Caco-2 (cell line): ENCODE results near the gene APOD. TPM values are rescaled to one million over a fixed set of nuclear protein-coding genes. Genes with fewer than 3 reads are reported as not detected.
A peak's percentile ranks its signal among the peaks of the same experiment; 100 is the strongest.

Experiments
- BruUV-seq: library from RNA; stranded (reverse); fragments of 400-500 nt; replicated peaks from 2 replicates; lab custom pipeline; 2021; lab: Mats Ljungman, UMichigan
- CTCF ChIA-PET: fragments of 300-600 bp; sonication (Branson Sonifier 250); formaldehyde crosslinking; loops from one replicate; lab custom pipeline; 2022; ENCODE audit warnings: antibody characterized with exemption; lab: Charles Lee
- POLR2A ChIA-PET: fragments of 300-600 bp; sonication (Branson Sonifier 250); formaldehyde crosslinking; loops from one replicate; lab custom pipeline; 2022; ENCODE audit warnings: antibody characterized with exemption; lab: Charles Lee
- DNase-seq, 2 experiments: peaks; one replicate each; pipeline versions ENCODE4 v3.0.0 to v3.0.0-alpha.2; 2020 to 2022
- H3K27me3 ChIP-seq: replicated peaks from 2 replicates; pipeline ENCODE4 v1.6.0; 2011; ENCODE audit warnings: low read length; ENCODE audit not compliant: control insufficient read depth, insufficient read depth
- H3K36me3 ChIP-seq: 2 replicates; pipeline ENCODE4 v1.5.1; 2011; ENCODE audit warnings: low read length; ENCODE audit not compliant: control insufficient read depth, insufficient read depth
- H3K4me1 ChIP-seq: fragments of 250-450 bp; sonication (Bioruptor Pico); 2 replicates; pipeline ENCODE4 v1.5.1; 2020; ENCODE audit warnings: mild to moderate bottlenecking
- H3K4me3 ChIP-seq: 2 replicates; pipeline ENCODE4 v1.5.1; 2011; ENCODE audit warnings: low read depth, mild to moderate bottlenecking, control low read depth, low read length
- H3K9me3 ChIP-seq: fragments of 250-450 bp; sonication (Bioruptor Pico); 2 replicates; pipeline ENCODE4 v1.5.1; 2020; ENCODE audit warnings: mild to moderate bottlenecking, moderate library complexity
- H3K27ac Mint-ChIP-seq: one replicate; pipeline ENCODE4 v1.8.0; 2022; ENCODE audit warnings: mixed read lengths; ENCODE audit not compliant: unreplicated experiment
- H3K27me3 Mint-ChIP-seq: one replicate; pipeline ENCODE4 v1.8.0; 2022; ENCODE audit warnings: mixed read lengths; ENCODE audit not compliant: insufficient read depth, unreplicated experiment
- H3K36me3 Mint-ChIP-seq: one replicate; pipeline ENCODE4 v1.8.0; 2022; ENCODE audit warnings: mild to moderate bottlenecking, mixed read lengths; ENCODE audit not compliant: insufficient read depth, unreplicated experiment
- H3K4me1 Mint-ChIP-seq: one replicate; pipeline ENCODE4 v1.8.0; 2022; ENCODE audit warnings: low read depth, mixed read lengths; ENCODE audit not compliant: unreplicated experiment
- H3K4me3 Mint-ChIP-seq: one replicate; pipeline ENCODE4 v1.8.0; 2022; ENCODE audit warnings: mild to moderate bottlenecking, moderate library complexity, mixed read lengths; ENCODE audit not compliant: unreplicated experiment
- H3K9me3 Mint-ChIP-seq: one replicate; pipeline ENCODE4 v1.8.0; 2022; ENCODE audit warnings: mixed read lengths; ENCODE audit not compliant: unreplicated experiment
- intact Hi-C: fragments of 100-400 bp; cut with micrococcal nuclease; formaldehyde crosslinking; loops from one replicate; pipeline ENCODE4 v1.10.0; 2022; ENCODE audit not compliant: unreplicated experiment
- total RNA-seq: library from RNA; stranded (reverse); gene quantifications from 2 replicates; pipeline ENCODE4 v1.2.3, GENCODE V29; 2022
- TF ChIP-seq, protein P1 (sequence below), 2 experiments: fragments of 200-600 bp in 1 of 2; IDR thresholded peaks; 1 replicate in 1 of 2; 2 replicates in 1 of 2; pipeline versions ENCODE4 v1.5.1 to v1.8.0; 2011 to 2022; ENCODE audit warnings: antibody characterized with exemption in 1 of 2, control low read depth in 1 of 2, inconsistent platforms in 1 of 2, low read depth in 1 of 2, low read length in 1 of 2, mild to moderate bottlenecking in 1 of 2, moderate library complexity in 1 of 2; ENCODE audit not compliant: insufficient read depth in 1 of 2, severe bottlenecking in 1 of 2, unreplicated experiment in 1 of 2

APOD gene
- total RNA-seq, 1 experiment from 2014 or later, result 101 TPM

DNA sequence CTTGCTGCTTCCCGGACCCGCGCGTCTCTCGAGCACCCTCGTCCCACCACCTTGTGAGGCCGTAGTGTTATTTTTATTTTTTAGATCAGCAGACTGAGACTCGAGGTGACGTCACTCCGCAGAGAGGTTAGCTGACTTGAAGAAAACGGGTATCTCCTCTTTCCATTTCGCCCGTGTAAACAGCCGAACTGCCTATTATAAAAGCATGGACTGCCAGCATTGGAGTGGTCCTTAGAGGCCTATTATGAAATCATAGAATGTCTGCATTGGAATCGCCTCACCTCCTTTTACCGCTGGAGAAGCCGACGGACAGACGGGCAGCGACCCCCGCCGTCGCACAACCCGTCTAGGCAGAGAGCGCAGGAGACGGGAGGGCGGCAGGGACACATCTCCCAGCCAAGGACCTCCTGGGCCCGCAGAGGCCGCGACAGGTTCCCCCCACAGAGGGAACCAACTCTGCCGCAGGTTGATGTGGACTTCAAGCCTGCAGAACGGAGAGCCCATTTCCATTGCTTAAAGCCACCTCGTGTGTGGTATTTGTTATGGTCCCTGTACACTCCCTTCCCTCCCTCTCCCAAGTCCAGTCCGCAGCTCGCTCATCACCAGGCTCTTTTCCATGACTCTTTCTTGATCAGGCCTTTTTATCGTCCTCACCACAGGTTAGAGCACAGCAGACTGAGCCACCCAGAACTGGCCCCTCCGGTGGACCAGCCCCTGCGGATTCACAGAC, 40.1 kb downstream of the APOD start:
- Mint-ChIP-seq H3K36me3 (peaks cover 23% of the 10 kb centered on the region), H3K4me1 (peaks cover 38% of the 10 kb centered on the region), H3K27me3 (no peaks in the 10 kb centered on the region), H3K27ac (peak overlapping the region; percentile 90), H3K4me3 (peak overlapping the region; percentile 67), H3K9me3 (no peaks in the 10 kb centered on the region)
- no peaks in the 10 kb centered on the region for H3K9me3 ChIP-seq
- TSS peak; percentile 59 for BruUV-seq
- H3K36me3 ChIP-seq, result no peaks in the 10 kb centered on the region
- H3K4me1 ChIP-seq, result peaks cover 50% of the 10 kb centered on the region
- DNase-seq, result peak in 1 of 2 experiments; percentile 36
- ChIA-PET POLR2A (interaction anchor here (0.6 to 1.9 kb wide), 6 partner anchors 9 to 1301 kb away, joined by 3 to 6 read pairs (median 4); partner anchors contain the start of gene APOD), CTCF (interaction anchor here (1.0 to 2.5 kb wide), 3 partner anchors 21 to 273 kb away, joined by 3 to 13 read pairs (median 3); partner anchors contain the start of gene XXYLT1)
- no peaks in the 10 kb centered on the region for H3K27me3 ChIP-seq
- peak overlapping the region; percentile 79 for H3K4me3 ChIP-seq
- TF ChIP-seq, protein P1, sequence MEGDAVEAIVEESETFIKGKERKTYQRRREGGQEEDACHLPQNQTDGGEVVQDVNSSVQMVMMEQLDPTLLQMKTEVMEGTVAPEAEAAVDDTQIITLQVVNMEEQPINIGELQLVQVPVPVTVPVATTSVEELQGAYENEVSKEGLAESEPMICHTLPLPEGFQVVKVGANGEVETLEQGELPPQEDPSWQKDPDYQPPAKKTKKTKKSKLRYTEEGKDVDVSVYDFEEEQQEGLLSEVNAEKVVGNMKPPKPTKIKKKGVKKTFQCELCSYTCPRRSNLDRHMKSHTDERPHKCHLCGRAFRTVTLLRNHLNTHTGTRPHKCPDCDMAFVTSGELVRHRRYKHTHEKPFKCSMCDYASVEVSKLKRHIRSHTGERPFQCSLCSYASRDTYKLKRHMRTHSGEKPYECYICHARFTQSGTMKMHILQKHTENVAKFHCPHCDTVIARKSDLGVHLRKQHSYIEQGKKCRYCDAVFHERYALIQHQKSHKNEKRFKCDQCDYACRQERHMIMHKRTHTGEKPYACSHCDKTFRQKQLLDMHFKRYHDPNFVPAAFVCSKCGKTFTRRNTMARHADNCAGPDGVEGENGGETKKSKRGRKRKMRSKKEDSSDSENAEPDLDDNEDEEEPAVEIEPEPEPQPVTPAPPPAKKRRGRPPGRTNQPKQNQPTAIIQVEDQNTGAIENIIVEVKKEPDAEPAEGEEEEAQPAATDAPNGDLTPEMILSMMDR (IDR thresholded peaks at IDR 0.05; ENCODE audit: insufficient read depth in 1 of 2, low read depth in 1 of 2, low read length in 1 of 2, severe bottlenecking in 1 of 2, unreplicated experiment in 1 of 2), result no peak
- intact Hi-C loops, result no loop called here

DNA sequence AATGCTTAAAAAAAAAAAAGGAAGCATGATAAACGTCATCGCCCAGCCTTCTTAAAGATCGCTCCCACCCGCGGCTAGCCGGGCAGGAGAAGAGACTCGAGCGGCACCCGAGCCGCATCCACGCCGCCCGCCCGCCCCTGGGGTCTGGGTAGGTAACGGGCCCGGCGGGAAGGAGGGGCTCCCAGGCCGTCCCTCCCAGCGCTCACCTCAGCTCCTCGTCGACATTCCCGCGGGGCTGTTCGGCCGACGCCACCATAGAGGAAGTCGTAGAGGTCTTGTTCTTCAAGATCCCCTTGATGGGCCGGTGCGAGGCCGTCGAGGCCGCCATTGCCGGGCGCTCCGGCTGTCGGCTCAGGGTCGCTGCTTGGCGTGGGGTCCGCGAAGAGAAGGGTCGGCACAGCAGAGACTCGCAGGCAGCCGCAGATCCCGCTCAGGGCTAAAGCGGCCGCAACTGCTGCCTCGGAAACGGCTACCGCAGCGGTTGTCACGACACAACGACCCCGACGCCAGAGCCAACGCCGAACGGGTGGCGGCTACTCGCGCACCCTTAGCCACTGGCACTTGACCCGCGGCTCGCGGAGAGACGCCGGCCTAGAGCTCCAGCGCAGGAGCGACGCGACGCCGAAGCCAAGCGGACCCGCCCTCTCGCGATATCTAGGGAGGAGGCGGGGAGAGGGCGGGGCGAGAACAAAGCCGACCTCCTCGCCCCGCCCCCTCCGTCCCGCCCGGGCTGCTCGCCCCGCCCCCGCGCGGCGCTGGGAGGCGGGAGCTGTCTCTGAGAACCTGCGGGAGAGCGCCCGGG, 40.8 kb downstream of the APOD start, which contains the start of gene PPP1R2:
PPP1R2 (minus strand) TSS at position 628 of the 802 bp plus-strand sequence; CDS start at position 328, 300 bp downstream.
- Mint-ChIP-seq H3K36me3 (peaks cover 16% of the 10 kb centered on the region), H3K9me3 (no peaks in the 10 kb centered on the region), H3K4me3 (peak within 1 kb of the TSS; percentile 67), H3K27me3 (no peaks in the 10 kb centered on the region), H3K4me1 (peaks cover 30% of the 10 kb centered on the region), H3K27ac (peak within 1 kb of the TSS; percentile 90)
- Histone ChIP-seq H3K27me3 (no peaks in the 10 kb centered on the region), H3K4me1 (peaks cover 58% of the 10 kb centered on the region), H3K9me3 (no peaks in the 10 kb centered on the region), H3K36me3 (no peaks in the 10 kb centered on the region), H3K4me3 (peak within 1 kb of the TSS; percentile 79)
- BruUV-seq, result no TSS peak
- TF ChIP-seq, protein P1 (IDR thresholded peaks at IDR 0.05; ENCODE audit: insufficient read depth in 1 of 2, low read depth in 1 of 2, low read length in 1 of 2, severe bottlenecking in 1 of 2, unreplicated experiment in 1 of 2), result no peak
- CTCF ChIA-PET, result interaction anchor here (0.6 to 2.5 kb wide), 4 partner anchors 20 to 273 kb away, joined by 3 to 13 read pairs (median 3); partner anchors contain the start of gene XXYLT1
- intact Hi-C loops, result no loop called here
- POLR2A ChIA-PET, result interaction anchor here (0.5 to 1.9 kb wide), 7 partner anchors 10 to 1302 kb away, joined by 3 to 6 read pairs (median 3); partner anchors contain the start of gene APOD
- peak; percentile 89 to 94 for DNase-seq

DNA sequence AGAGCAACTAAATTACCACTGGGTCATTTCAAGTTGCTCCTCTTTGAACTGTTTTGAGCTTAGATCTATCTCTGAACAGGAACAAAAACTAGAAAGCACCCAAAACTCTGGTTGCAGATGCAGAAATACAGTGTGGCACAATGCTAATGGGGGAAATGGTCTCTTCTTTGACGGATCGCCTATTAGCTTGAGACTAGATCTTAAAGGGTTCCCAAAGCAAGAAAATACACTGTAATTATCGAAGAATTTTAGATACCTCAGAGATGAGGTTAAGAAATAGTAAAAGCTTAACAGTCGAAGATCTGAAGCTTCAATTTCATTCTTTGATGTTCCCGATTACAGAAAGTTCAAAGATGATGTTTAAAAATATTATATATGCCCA, 41.4 kb downstream of the APOD start:
- peaks cover 24% of the 10 kb centered on the region for H3K4me1 Mint-ChIP-seq
- Histone ChIP-seq H3K9me3 (no peaks in the 10 kb centered on the region), H3K27me3 (no peaks in the 10 kb centered on the region), H3K4me3 (peak overlapping the region; percentile 79), H3K4me1 (peaks cover 59% of the 10 kb centered on the region), H3K36me3 (no peaks in the 10 kb centered on the region)
- POLR2A ChIA-PET, result interaction anchor here (0.5 to 1.9 kb wide), 4 partner anchors 10 to 268 kb away, joined by 3 to 6 read pairs (median 3); no protein-coding TSS in a partner anchor
- peak overlapping the region; percentile 67 for H3K4me3 Mint-ChIP-seq
- intact Hi-C loops, result no loop called here
- CTCF ChIA-PET, result interaction anchor here (0.6 to 2.5 kb wide), 3 partner anchors 20 to 271 kb away, joined by 3 to 13 read pairs (median 3); partner anchors contain the start of gene XXYLT1
- peaks cover 16% of the 10 kb centered on the region for H3K36me3 Mint-ChIP-seq
- peak overlapping the region; percentile 67 for H3K27ac Mint-ChIP-seq
- BruUV-seq, result no TSS peak
- H3K9me3 Mint-ChIP-seq, result no peaks in the 10 kb centered on the region
- TF ChIP-seq, protein P1 (IDR thresholded peaks at IDR 0.05; ENCODE audit: insufficient read depth in 1 of 2, low read depth in 1 of 2, low read length in 1 of 2, severe bottlenecking in 1 of 2, unreplicated experiment in 1 of 2), result no peak
- H3K27me3 Mint-ChIP-seq, result no peaks in the 10 kb centered on the region
- DNase-seq, result no peak
